Activated naive CD4-positive, alpha-beta T cell treated with anti-CD3 and anti-CD28 coated beads, Interleukin-2, amount 50 U/mL, for 24 hours (primary cell): ENCODE measurements around the gene ERC1.
A peak's percentile ranks its signal among the peaks of the same experiment; 100 is the strongest.
"Not testable (repeated sequence)": the region's sequence is repeated elsewhere in the genome, so short reads cannot be mapped to it uniquely, and the experiment has no call there.

Experiments used
- H3K27ac Mint-ChIP-seq: one replicate; pipeline ENCODE4 v1.8.0; 2021; ENCODE audit warnings: mild to moderate bottlenecking, mixed read lengths
- H3K27me3 Mint-ChIP-seq: one replicate; pipeline ENCODE4 v1.8.0; 2021; ENCODE audit warnings: mixed read lengths
- H3K36me3 Mint-ChIP-seq: one replicate; pipeline ENCODE4 v1.8.0; 2021; ENCODE audit warnings: mixed read lengths
- H3K4me1 Mint-ChIP-seq: one replicate; pipeline ENCODE4 v1.8.0; 2021; ENCODE audit warnings: mixed read lengths
- H3K4me3 Mint-ChIP-seq: one replicate; pipeline ENCODE4 v1.8.0; 2021; ENCODE audit warnings: mild to moderate bottlenecking, mixed read lengths
- H3K9me3 Mint-ChIP-seq: one replicate; pipeline ENCODE4 v1.8.0; 2021; ENCODE audit warnings: mixed read lengths

Gene ERC1

GRCh38 chr12:1034751-1035457, 43.9 kb downstream of the ERC1 start:
- peaks cover 9% of the 10 kb centered on the region for H3K36me3 Mint-ChIP-seq
- H3K27me3 Mint-ChIP-seq: no peaks in the 10 kb centered on the region
- no peaks in the 10 kb centered on the region for H3K9me3 Mint-ChIP-seq
- H3K4me3 Mint-ChIP-seq: no peak overlapping the region
- peaks cover 3% of the 10 kb centered on the region for H3K4me1 Mint-ChIP-seq
- no peak overlapping the region for H3K27ac Mint-ChIP-seq

GRCh38 chr12:1041478-1041877, 50.5 kb downstream of the ERC1 start:
- H3K9me3 Mint-ChIP-seq: no peaks in the 10 kb centered on the region
- H3K27ac Mint-ChIP-seq: no peak overlapping the region
- no peak overlapping the region for H3K4me3 Mint-ChIP-seq
- H3K4me1 Mint-ChIP-seq: peaks cover 12% of the 10 kb centered on the region
- peaks cover 8% of the 10 kb centered on the region for H3K36me3 Mint-ChIP-seq
- no peaks in the 10 kb centered on the region for H3K27me3 Mint-ChIP-seq

- Mint-ChIP-seq H3K27ac (no peak overlapping the region), H3K36me3 (peaks cover 7% of the 10 kb centered on the region), H3K4me1 (peaks cover 28% of the 10 kb centered on the region), H3K4me3 (no peak overlapping the region), H3K9me3 (no peaks in the 10 kb centered on the region), H3K27me3 (no peaks in the 10 kb centered on the region)
Observed at GRCh38 chr12:1044199-1044598, 53.2 kb downstream of the ERC1 start.

- H3K36me3 Mint-ChIP-seq: peaks cover 7% of the 10 kb centered on the region
- H3K9me3 Mint-ChIP-seq: no peaks in the 10 kb centered on the region
- no peak overlapping the region for H3K27ac Mint-ChIP-seq
- peaks cover 29% of the 10 kb centered on the region for H3K4me1 Mint-ChIP-seq
- no peak overlapping the region for H3K4me3 Mint-ChIP-seq
- no peaks in the 10 kb centered on the region for H3K27me3 Mint-ChIP-seq
Observed at GRCh38 chr12:1044696-1045095, 53.7 kb downstream of the ERC1 start.

- peaks cover 25% of the 10 kb centered on the region for H3K4me1 Mint-ChIP-seq
- H3K4me3 Mint-ChIP-seq: no peak overlapping the region
- H3K9me3 Mint-ChIP-seq: no peaks in the 10 kb centered on the region
- H3K27me3 Mint-ChIP-seq: no peaks in the 10 kb centered on the region
- H3K27ac Mint-ChIP-seq: no peak overlapping the region
- peaks cover 4% of the 10 kb centered on the region for H3K36me3 Mint-ChIP-seq
Observed at GRCh38 chr12:1046727-1047126, 55.7 kb downstream of the ERC1 start.

- Mint-ChIP-seq H3K36me3 (peaks cover 4% of the 10 kb centered on the region), H3K4me1 (peaks cover 25% of the 10 kb centered on the region), H3K27ac (no peak overlapping the region), H3K27me3 (no peaks in the 10 kb centered on the region), H3K9me3 (no peaks in the 10 kb centered on the region), H3K4me3 (no peak overlapping the region)
Observed at GRCh38 chr12:1047898-1048660, 57.1 kb downstream of the ERC1 start.

- no peak overlapping the region for H3K4me3 Mint-ChIP-seq
- H3K4me1 Mint-ChIP-seq: peaks cover 33% of the 10 kb centered on the region
- H3K27ac Mint-ChIP-seq: no peak overlapping the region
- peaks cover 3% of the 10 kb centered on the region for H3K36me3 Mint-ChIP-seq
- no peaks in the 10 kb centered on the region for H3K27me3 Mint-ChIP-seq
- H3K9me3 Mint-ChIP-seq: no peaks in the 10 kb centered on the region
Observed at GRCh38 chr12:1050059-1050707, 59.2 kb downstream of the ERC1 start.

GRCh38 chr12:1051672-1052071, 60.6 kb downstream of the ERC1 start:
- not testable (repeated sequence) for H3K36me3 Mint-ChIP-seq, H3K4me3 Mint-ChIP-seq

GRCh38 chr12:1053690-1054089, 62.7 kb downstream of the ERC1 start:
- Mint-ChIP-seq H3K4me3 (no peak overlapping the region), H3K27ac (no peak overlapping the region), H3K36me3 (peaks cover 13% of the 10 kb centered on the region), H3K27me3 (no peaks in the 10 kb centered on the region), H3K4me1 (peaks cover 25% of the 10 kb centered on the region), H3K9me3 (peaks cover 5% of the 10 kb centered on the region)

More at GRCh38 chr12:1051672-1052071, 60.6 kb downstream of the ERC1 start:
- peaks cover 30% of the 10 kb centered on the region for H3K4me1 Mint-ChIP-seq
- not testable (repeated sequence) for H3K27me3 Mint-ChIP-seq, H3K9me3 Mint-ChIP-seq, H3K27ac Mint-ChIP-seq

- Mint-ChIP-seq H3K4me3 (no peak overlapping the region), H3K27me3 (no peaks in the 10 kb centered on the region), H3K9me3 (peaks cover 11% of the 10 kb centered on the region), H3K27ac (no peak overlapping the region), H3K4me1 (peaks cover 25% of the 10 kb centered on the region), H3K36me3 (peaks cover 17% of the 10 kb centered on the region)
Observed at GRCh38 chr12:1054117-1054870, 63.3 kb downstream of the ERC1 start.

GRCh38 chr12:1056390-1056789, 65.4 kb downstream of the ERC1 start:
- Mint-ChIP-seq H3K9me3 (peaks cover 12% of the 10 kb centered on the region), H3K4me3 (no peak overlapping the region), H3K27me3 (no peaks in the 10 kb centered on the region), H3K27ac (no peak overlapping the region), H3K4me1 (peaks cover 30% of the 10 kb centered on the region), H3K36me3 (peaks cover 27% of the 10 kb centered on the region)

GRCh38 chr12:1058423-1058822, 67.4 kb downstream of the ERC1 start:
- no peaks in the 10 kb centered on the region for H3K27me3 Mint-ChIP-seq
- no peak overlapping the region for H3K27ac Mint-ChIP-seq
- peaks cover 38% of the 10 kb centered on the region for H3K36me3 Mint-ChIP-seq
- H3K4me1 Mint-ChIP-seq: peaks cover 33% of the 10 kb centered on the region
- no peak overlapping the region for H3K4me3 Mint-ChIP-seq
- peaks cover 13% of the 10 kb centered on the region for H3K9me3 Mint-ChIP-seq

- peaks cover 42% of the 10 kb centered on the region for H3K36me3 Mint-ChIP-seq
- no peaks in the 10 kb centered on the region for H3K27me3 Mint-ChIP-seq
- no peak overlapping the region for H3K27ac Mint-ChIP-seq
- H3K9me3 Mint-ChIP-seq: peaks cover 18% of the 10 kb centered on the region
- peaks cover 28% of the 10 kb centered on the region for H3K4me1 Mint-ChIP-seq
- H3K4me3 Mint-ChIP-seq: no peak overlapping the region
Observed at GRCh38 chr12:1059162-1059561, 68.1 kb downstream of the ERC1 start.

GRCh38 chr12:1063852-1064251, 72.8 kb downstream of the ERC1 start:
- no peak overlapping the region for H3K4me3 Mint-ChIP-seq

GRCh38 chr12:1064317-1064716, 73.3 kb downstream of the ERC1 start:
- Mint-ChIP-seq H3K9me3 (peaks cover 7% of the 10 kb centered on the region), H3K4me3 (no peak overlapping the region), H3K27me3 (no peaks in the 10 kb centered on the region), H3K36me3 (peaks cover 38% of the 10 kb centered on the region), H3K4me1 (peaks cover 16% of the 10 kb centered on the region), H3K27ac (no peak overlapping the region)

More at GRCh38 chr12:1063852-1064251, 72.8 kb downstream of the ERC1 start:
- Mint-ChIP-seq H3K9me3 (peaks cover 11% of the 10 kb centered on the region), H3K27me3 (no peaks in the 10 kb centered on the region), H3K27ac (peak overlapping the region; percentile 78), H3K36me3 (peaks cover 42% of the 10 kb centered on the region), H3K4me1 (peaks cover 17% of the 10 kb centered on the region)
